ENCODE data around the gene KRT6A. TPM values are rescaled to one million over a fixed set of nuclear protein-coding genes. Genes with fewer than 3 reads are reported as not detected.

The KRT6A gene
- total RNA-seq, 1 donor from 2014 or later, result not detected

DNA sequence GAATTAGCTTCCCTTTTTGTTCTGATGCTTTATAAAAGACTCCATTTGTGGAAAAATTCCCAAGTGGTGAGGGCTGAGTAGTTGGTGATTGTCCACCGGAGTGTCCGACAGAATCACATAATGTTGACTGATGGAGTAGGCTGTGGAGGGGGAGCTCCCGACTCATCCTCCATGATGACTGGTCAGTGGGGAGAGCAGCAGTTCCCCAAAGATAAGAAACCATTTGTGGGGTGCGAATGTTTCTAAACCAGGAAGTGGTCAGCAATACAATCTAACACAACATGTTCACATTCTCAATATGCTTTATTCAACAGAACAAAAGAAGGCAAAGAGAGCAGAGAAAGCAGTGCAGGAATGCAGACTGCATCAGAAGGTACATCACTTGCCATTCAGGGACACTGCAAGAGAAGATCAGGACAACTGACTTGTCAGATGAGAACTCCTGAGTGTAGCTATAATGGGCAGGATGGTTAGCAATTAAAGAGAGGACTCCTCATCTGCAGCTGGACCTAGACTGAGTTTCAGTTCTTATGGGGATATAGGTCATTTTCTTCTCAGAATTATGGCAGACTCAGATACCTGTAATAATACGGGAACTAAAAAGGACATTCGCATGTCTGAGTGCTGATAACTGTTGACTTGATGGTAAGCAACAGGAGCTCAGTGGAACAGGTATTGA is 46.6 kb downstream of the KRT6A start:
- Mint-ChIP-seq H3K27me3 (peaks cover 35% of the 10 kb centered on the region), H3K9me3 (ENCODE audit: low read depth) (no peaks in the 10 kb centered on the region), H3K27ac (no peak overlapping the region)

DNA sequence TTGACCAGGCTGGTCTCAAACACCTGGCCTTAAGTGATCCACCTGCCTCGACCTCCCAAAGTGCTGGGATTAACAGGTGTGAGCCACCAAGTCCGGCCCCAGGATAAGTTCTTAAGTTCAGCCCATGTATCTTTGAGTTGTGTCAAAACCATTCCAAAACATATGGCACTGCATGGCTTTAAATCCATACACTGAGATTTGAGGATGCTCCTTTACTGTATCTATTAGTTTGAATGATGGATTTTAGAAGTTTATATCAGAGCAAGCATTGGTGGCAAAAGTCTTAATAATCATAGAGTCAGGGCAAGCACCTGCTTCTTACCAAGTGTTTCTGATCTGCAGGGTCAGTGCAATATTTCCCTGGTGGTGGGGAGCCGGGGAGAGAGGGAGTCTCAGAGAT is 47.2 kb downstream of the KRT6A start:
- DNase-seq (ENCODE audit: low spot score, unreplicated experiment), result no peak
- peaks cover 35% of the 10 kb centered on the region for H3K27me3 Mint-ChIP-seq
- H3K27ac Mint-ChIP-seq, result no peak overlapping the region
- no peaks in the 10 kb centered on the region for H3K9me3 Mint-ChIP-seq (ENCODE audit: low read depth)
- TF ChIP-seq, protein P1, sequence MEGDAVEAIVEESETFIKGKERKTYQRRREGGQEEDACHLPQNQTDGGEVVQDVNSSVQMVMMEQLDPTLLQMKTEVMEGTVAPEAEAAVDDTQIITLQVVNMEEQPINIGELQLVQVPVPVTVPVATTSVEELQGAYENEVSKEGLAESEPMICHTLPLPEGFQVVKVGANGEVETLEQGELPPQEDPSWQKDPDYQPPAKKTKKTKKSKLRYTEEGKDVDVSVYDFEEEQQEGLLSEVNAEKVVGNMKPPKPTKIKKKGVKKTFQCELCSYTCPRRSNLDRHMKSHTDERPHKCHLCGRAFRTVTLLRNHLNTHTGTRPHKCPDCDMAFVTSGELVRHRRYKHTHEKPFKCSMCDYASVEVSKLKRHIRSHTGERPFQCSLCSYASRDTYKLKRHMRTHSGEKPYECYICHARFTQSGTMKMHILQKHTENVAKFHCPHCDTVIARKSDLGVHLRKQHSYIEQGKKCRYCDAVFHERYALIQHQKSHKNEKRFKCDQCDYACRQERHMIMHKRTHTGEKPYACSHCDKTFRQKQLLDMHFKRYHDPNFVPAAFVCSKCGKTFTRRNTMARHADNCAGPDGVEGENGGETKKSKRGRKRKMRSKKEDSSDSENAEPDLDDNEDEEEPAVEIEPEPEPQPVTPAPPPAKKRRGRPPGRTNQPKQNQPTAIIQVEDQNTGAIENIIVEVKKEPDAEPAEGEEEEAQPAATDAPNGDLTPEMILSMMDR (IDR thresholded peaks at IDR 0.05; ENCODE audit: unreplicated experiment), result no peak
- H3K4me1 Mint-ChIP-seq (ENCODE audit: low read depth), result peaks cover 6% of the 10 kb centered on the region
- H3K36me3 Mint-ChIP-seq (ENCODE audit: insufficient read depth), result no peaks in the 10 kb centered on the region
- H3K4me3 Mint-ChIP-seq (ENCODE audit: low read depth), result no peak overlapping the region

More for the DNA sequence above, 46.6 kb downstream of the KRT6A start:
- TF ChIP-seq, protein P1 (IDR thresholded peaks at IDR 0.05; ENCODE audit: unreplicated experiment), result no peak
- no peak for DNase-seq (ENCODE audit: low spot score, unreplicated experiment)
- Mint-ChIP-seq H3K4me3 (ENCODE audit: low read depth) (no peak overlapping the region), H3K4me1 (ENCODE audit: low read depth) (no peaks in the 10 kb centered on the region), H3K36me3 (ENCODE audit: insufficient read depth) (no peaks in the 10 kb centered on the region)

DNA sequence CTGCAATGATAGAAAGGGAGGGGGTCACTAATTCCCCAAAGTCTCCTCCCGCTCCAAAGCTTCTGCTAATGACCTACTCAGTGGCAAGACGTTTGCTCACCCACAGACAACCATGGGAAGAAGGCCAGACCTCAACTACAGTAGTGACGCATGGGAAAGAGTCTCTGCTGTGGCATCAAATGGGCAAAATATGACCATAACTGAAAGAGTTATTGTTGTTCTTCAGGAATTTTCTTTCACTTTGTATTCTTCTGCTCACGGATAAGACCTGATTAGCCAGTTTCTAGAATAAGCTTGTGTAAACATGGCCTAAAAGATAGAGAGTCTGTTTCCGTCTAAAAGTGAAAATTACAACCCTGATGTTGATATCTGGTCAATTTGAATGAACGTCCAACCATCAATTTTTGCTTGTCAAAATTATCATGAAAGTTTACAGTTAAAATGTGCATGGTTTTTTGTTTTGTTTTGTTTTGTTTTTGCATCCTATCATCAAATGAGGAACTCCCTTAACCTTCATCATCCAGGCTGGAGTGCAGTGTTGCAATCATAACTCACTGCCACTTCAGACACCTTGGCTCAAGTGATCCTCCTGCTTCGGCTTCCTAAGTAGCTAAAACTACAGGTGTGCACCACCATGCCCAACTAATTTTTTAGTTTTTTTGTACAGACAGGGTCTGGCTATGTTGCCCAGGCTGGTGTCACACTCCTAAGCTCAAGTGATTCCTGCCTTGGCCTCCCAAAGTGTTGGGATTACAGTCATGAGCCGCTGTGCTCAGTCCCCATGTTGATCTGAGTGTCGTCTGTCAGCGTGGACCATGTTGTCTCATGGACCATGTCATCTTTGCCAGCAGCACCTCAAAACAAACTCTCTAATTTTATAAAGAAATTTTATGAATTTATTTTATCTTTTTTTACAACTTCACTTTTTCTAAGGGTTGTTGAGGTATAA is 48.1 kb downstream of the KRT6A start:
- Mint-ChIP-seq H3K4me3 (ENCODE audit: low read depth) (no peak overlapping the region), H3K4me1 (ENCODE audit: low read depth) (peaks cover 9% of the 10 kb centered on the region), H3K27ac (no peak overlapping the region), H3K27me3 (peaks cover 29% of the 10 kb centered on the region), H3K36me3 (ENCODE audit: insufficient read depth) (no peaks in the 10 kb centered on the region), H3K9me3 (ENCODE audit: low read depth) (no peaks in the 10 kb centered on the region)
- DNase-seq (ENCODE audit: low spot score, unreplicated experiment), result no peak
- TF ChIP-seq, protein P1 (IDR thresholded peaks at IDR 0.05; ENCODE audit: unreplicated experiment), result no peak

DNA sequence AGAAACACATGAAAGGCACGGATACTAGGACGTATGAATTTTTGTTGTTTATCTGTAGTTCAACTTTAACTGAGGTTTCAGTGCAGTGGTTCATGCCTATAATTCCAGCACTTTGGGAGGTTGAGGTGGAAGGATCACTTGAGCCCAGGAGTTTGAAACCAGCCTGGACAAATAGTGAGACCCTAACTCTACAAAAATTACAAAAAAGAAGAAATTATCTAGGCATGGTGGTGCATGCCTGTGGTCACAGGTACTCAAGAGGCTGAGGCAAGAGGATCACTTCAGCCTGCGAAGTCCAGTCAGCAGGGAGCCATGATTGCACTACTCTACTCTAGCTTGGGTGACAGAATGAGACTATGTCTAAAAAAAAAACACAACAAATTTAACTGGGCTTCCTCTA is 49.1 kb downstream of the KRT6A start:
- Mint-ChIP-seq H3K27ac (no peak overlapping the region), H3K36me3 (ENCODE audit: insufficient read depth) (no peaks in the 10 kb centered on the region), H3K9me3 (ENCODE audit: low read depth) (no peaks in the 10 kb centered on the region), H3K4me3 (ENCODE audit: low read depth) (no peak overlapping the region), H3K4me1 (ENCODE audit: low read depth) (peaks cover 9% of the 10 kb centered on the region), H3K27me3 (peaks cover 26% of the 10 kb centered on the region)
- DNase-seq (ENCODE audit: low spot score, unreplicated experiment), result no peak
- TF ChIP-seq, protein P1 (IDR thresholded peaks at IDR 0.05; ENCODE audit: unreplicated experiment), result no peak

DNA sequence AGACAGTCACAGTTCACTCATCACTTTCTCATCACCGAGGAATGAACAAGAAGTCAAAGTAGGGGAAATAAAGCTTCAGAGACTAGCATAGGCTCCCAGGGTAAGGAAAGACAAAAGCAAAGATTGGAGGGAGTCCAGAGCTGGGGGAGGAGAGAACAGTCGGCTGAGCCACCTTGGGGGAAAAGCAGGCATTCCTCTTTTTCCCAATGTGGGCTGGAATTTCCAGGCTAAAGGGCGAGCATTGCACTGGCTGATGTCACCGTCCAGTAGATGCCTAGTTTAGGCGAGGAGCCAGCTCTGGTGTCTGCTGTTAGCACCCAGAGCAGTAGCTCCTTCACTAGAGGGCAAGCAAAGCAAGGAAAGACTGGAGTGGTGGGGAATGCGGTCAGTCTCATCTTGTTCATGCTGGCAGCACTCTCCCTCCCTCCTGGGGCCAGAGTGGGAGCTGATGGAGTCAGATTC is 50.4 kb downstream of the KRT6A start:
- Mint-ChIP-seq H3K4me1 (ENCODE audit: low read depth) (peaks cover 9% of the 10 kb centered on the region), H3K27ac (no peak overlapping the region), H3K27me3 (peaks cover 22% of the 10 kb centered on the region), H3K9me3 (ENCODE audit: low read depth) (no peaks in the 10 kb centered on the region), H3K36me3 (ENCODE audit: insufficient read depth) (no peaks in the 10 kb centered on the region), H3K4me3 (ENCODE audit: low read depth) (no peak overlapping the region)
- TF ChIP-seq, protein P1 (IDR thresholded peaks at IDR 0.05; ENCODE audit: unreplicated experiment), result no peak
- no peak for DNase-seq (ENCODE audit: low spot score, unreplicated experiment)

All from progenitor cell of endocrine pancreas (in vitro differentiated cells).